CD14-positive monocyte (primary cell): Measurements from ENCODE around the gene SRCAP. TPM values are rescaled to one million over a fixed set of nuclear protein-coding genes. Genes with fewer than 3 reads are reported as not detected.

Experiments
- DNase-seq, 3 donors: peaks; one replicate each; pipeline ENCODE4 v3.0.0-alpha.2; 2011 to 2022
- H2AFZ ChIP-seq: 2 replicates; pipeline ENCODE4 v1.6.0; 2012; ENCODE audit warnings: mild to moderate bottlenecking, low read depth, low read length, inconsistent platforms; ENCODE audit not compliant: insufficient read depth, poor library complexity, severe bottlenecking
- H3K27ac ChIP-seq, 2 donors: 1 replicate in 1 of 2; 2 replicates in 1 of 2; pipeline ENCODE4 v1.5.1; 2012 to 2013; ENCODE audit warnings: low read length in 2 of 2, control low read depth in 1 of 2, inconsistent platforms in 1 of 2, low read depth in 1 of 2, mild to moderate bottlenecking in 1 of 2
- H3K27me3 ChIP-seq, 2 donors: one replicate each; pipeline versions ENCODE4 v1.6.0 to v1.6.1; 2011 to 2013; ENCODE audit warnings: low read length in 2 of 2; ENCODE audit not compliant: control insufficient read depth in 2 of 2, insufficient read depth in 2 of 2
- H3K36me3 ChIP-seq, 2 donors: replicated peaks in 1 of 2; 1 replicate in 1 of 2; 2 replicates in 1 of 2; pipeline versions ENCODE4 v1.5.1 to v1.6.1; 2012 to 2013; ENCODE audit warnings: low read length in 2 of 2, control low read depth in 1 of 2, inconsistent platforms in 1 of 2, mild to moderate bottlenecking in 1 of 2; ENCODE audit not compliant: insufficient read depth in 2 of 2, control insufficient read depth in 1 of 2
- H3K4me1 ChIP-seq, 2 donors: 1 replicate in 1 of 2; 2 replicates in 1 of 2; pipeline versions ENCODE4 v1.5.1 to v1.6.1; 2012 to 2013; ENCODE audit warnings: low read length in 2 of 2, control low read depth in 1 of 2, inconsistent platforms in 1 of 2, mild to moderate bottlenecking in 1 of 2, moderate library complexity in 1 of 2; ENCODE audit not compliant: insufficient read depth in 2 of 2, control insufficient read depth in 1 of 2
- H3K4me2 ChIP-seq: replicated peaks from 2 replicates; pipeline ENCODE3; 2012; ENCODE audit warnings: low read length, moderate library complexity, mild to moderate bottlenecking; ENCODE audit not compliant: poor library complexity, severe bottlenecking; ENCODE audit errors: extremely low read depth
- H3K4me3 ChIP-seq, 3 experiments: fragments of 200-600 bp in 1 of 3; sonication (generic) in 1 of 3; replicated peaks in 1 of 3; 1 replicate in 2 of 3; 2 replicates in 1 of 3; pipeline ENCODE4 v1.5.1; 2011 to 2013; ENCODE audit warnings: low read length in 3 of 3, mild to moderate bottlenecking in 3 of 3, control low read depth in 2 of 3, low read depth in 2 of 3, inconsistent platforms in 1 of 3, moderate library complexity in 1 of 3
- H3K79me2 ChIP-seq: 2 replicates; pipeline ENCODE4 v1.6.0; 2012; ENCODE audit warnings: mild to moderate bottlenecking, control low read depth, inconsistent platforms, low read length, moderate library complexity; ENCODE audit not compliant: insufficient read depth
- H3K9ac ChIP-seq: 2 replicates; pipeline ENCODE4 v1.6.0; 2017; ENCODE audit warnings: low read length, mild to moderate bottlenecking; ENCODE audit not compliant: insufficient read depth, poor library complexity, severe bottlenecking
- H3K9me3 ChIP-seq, 2 donors: replicated peaks in 1 of 2; 1 replicate in 1 of 2; 2 replicates in 1 of 2; pipeline versions ENCODE4 v1.5.1 to v1.6.1; 2012 to 2013; ENCODE audit warnings: low read length in 2 of 2, control low read depth in 1 of 2; ENCODE audit not compliant: control insufficient read depth in 1 of 2, insufficient read depth in 1 of 2
- H4K20me1 ChIP-seq: 2 replicates; pipeline ENCODE4 v1.6.0; 2012; ENCODE audit warnings: mild to moderate bottlenecking, low read length, control low read depth, moderate library complexity; ENCODE audit not compliant: insufficient read depth
- H3K27ac Mint-ChIP-seq, 7 donors: one replicate each; pipeline ENCODE4 v1.8.0; 2020; ENCODE audit warnings: mild to moderate bottlenecking in 7 of 7, mixed read lengths in 7 of 7, moderate library complexity in 6 of 7, inconsistent platforms in 2 of 7
- H3K27me3 Mint-ChIP-seq, 3 donors: one replicate each; pipeline ENCODE4 v1.8.0; 2021 to 2022; ENCODE audit warnings: low read depth in 3 of 3, mild to moderate bottlenecking in 3 of 3, mixed read lengths in 3 of 3, moderate library complexity in 3 of 3, inconsistent platforms in 1 of 3
- H3K36me3 Mint-ChIP-seq, 2 donors: one replicate each; pipeline ENCODE4 v1.8.0; 2020; ENCODE audit warnings: mixed read lengths in 2 of 2, inconsistent platforms in 1 of 2, mild to moderate bottlenecking in 1 of 2
- H3K4me1 Mint-ChIP-seq: one replicate; pipeline ENCODE4 v1.8.0; 2020; ENCODE audit warnings: mild to moderate bottlenecking, mixed read lengths
- H3K4me3 Mint-ChIP-seq, 2 donors: one replicate each; pipeline ENCODE4 v1.8.0; 2020; ENCODE audit warnings: mild to moderate bottlenecking in 2 of 2, mixed read lengths in 2 of 2, moderate library complexity in 1 of 2
- H3K9me3 Mint-ChIP-seq, 7 donors: one replicate each; pipeline ENCODE4 v1.8.0; 2020 to 2022; ENCODE audit warnings: mixed read lengths in 7 of 7, mild to moderate bottlenecking in 6 of 7, moderate library complexity in 6 of 7, inconsistent platforms in 2 of 7
- WGBS: methylation state at CpG from one replicate; pipeline ENCODE4 v1.1.5; 2013; ENCODE audit warnings: missing lambda C conversion rate; ENCODE audit not compliant: insufficient coverage; 5-methylcytosine and 5-hydroxymethylcytosine counted together
- intact Hi-C, 2 donors: fragments of 100-400 bp; cut with micrococcal nuclease; formaldehyde crosslinking; loops; one replicate each; pipeline versions ENCODE4 v1.15.0 to v1.15.1; 2023
- polyA plus RNA-seq, 3 donors: library from polyadenylated mRNA; depleted of rRNA in 1 of 3; unstranded in 2 of 3; stranded (reverse) in 1 of 3; fragments of 300-500 nt in 2 of 3; fragments of >200 nt in 1 of 3; fragmentation: Illumina TruSeq in 2 of 3; gene quantifications; 1 replicate in 2 of 3; 2 replicates in 1 of 3; pipeline ENCODE4 v1.2.3, GENCODE V29; 2012 to 2021
- small RNA-seq: library from RNA; depleted of rRNA; stranded (forward); fragments of <200 nt; gene quantifications from one replicate; pipeline ENCODE3, GENCODE V24; 2012; ENCODE audit warnings: low read depth; ENCODE audit not compliant: insufficient read length
- TF ChIP-seq, protein P1 (sequence below): fragments of 200-600 bp; IDR thresholded peaks from one replicate; pipeline ENCODE4 v1.8.0; 2022; ENCODE audit warnings: antibody characterized with exemption, mild to moderate bottlenecking

SRCAP gene
- polyA plus RNA-seq, 3 donors = 3.0 to 16.0 (median 6.3) TPM

DNA sequence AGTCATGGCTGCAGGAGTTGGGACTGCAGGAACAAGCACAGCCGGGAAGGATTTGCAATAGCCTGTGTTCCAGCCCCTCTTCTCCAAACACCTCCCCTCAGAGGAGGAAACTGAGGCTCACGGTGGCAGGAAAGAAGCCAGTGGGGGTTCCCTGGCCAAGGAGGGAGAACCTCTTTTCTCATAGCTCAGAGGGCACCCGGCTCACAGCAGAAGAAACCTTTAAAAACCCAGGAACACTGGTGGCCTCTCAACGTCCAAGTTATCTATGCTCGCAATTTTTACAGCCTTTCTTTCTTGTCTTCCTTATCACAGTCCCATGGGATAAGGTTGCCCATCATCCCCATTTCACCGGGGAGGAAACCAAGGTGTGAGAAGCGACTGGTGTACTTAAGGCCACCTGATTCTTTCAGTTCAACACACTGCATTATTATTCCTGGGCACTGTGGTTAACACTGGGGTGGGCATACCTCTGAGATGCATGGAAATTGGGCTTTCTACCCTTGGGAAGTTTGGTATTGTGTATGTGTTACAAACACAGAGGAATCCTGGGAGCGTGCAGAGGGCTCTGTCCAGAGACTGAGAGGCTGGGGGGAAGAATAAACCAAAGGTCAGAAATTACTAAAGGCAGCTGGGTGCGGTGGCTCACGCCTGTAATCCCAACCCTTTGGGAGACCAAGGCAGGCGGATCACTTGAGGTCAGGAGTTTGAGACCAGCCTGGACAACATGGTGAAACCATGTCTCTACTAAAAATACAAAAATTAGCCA lies 88.8 kb downstream of the SRCAP start:
- peak overlapping the region; percentile 91 to 92 for H3K4me3 Mint-ChIP-seq
- Histone ChIP-seq H3K9ac (peak overlapping the region; percentile 76), H3K27ac (peak overlapping the region in 1 of 2 donors; percentile 67), H3K79me2 (peaks cover 24% of the 10 kb centered on the region), H2AFZ (peak overlapping the region; percentile 98), H3K36me3 (peaks cover 10 to 14% of the 10 kb centered on the region in 2 donors), H3K4me1 (peaks cover 15 to 19% of the 10 kb centered on the region in 2 donors), H4K20me1 (no peaks in the 10 kb centered on the region), H3K4me3 (peak overlapping the region; percentile 94 to 99 (median 94)), H3K27me3 (no peaks in the 10 kb centered on the region), H3K4me2 (peak overlapping the region; percentile 99), H3K9me3 (no peaks in the 10 kb centered on the region)
- H3K36me3 Mint-ChIP-seq = peaks cover 11 to 18% of the 10 kb centered on the region in 2 donors
- TF ChIP-seq, protein P1, sequence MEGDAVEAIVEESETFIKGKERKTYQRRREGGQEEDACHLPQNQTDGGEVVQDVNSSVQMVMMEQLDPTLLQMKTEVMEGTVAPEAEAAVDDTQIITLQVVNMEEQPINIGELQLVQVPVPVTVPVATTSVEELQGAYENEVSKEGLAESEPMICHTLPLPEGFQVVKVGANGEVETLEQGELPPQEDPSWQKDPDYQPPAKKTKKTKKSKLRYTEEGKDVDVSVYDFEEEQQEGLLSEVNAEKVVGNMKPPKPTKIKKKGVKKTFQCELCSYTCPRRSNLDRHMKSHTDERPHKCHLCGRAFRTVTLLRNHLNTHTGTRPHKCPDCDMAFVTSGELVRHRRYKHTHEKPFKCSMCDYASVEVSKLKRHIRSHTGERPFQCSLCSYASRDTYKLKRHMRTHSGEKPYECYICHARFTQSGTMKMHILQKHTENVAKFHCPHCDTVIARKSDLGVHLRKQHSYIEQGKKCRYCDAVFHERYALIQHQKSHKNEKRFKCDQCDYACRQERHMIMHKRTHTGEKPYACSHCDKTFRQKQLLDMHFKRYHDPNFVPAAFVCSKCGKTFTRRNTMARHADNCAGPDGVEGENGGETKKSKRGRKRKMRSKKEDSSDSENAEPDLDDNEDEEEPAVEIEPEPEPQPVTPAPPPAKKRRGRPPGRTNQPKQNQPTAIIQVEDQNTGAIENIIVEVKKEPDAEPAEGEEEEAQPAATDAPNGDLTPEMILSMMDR = no peak
- peaks cover 0 to 8% (median 4%) of the 10 kb centered on the region in 3 donors for H3K27me3 Mint-ChIP-seq
- WGBS = 74% methylated on average over 7 of the region's 11 CpGs
- H3K4me1 Mint-ChIP-seq = peaks cover 28% of the 10 kb centered on the region
- H3K27ac Mint-ChIP-seq = peak overlapping the region in 1 of 7 donors; percentile 2
- H3K9me3 Mint-ChIP-seq = peaks cover 0 to 2% (median 0%) of the 10 kb centered on the region in 7 donors
- no peak for DNase-seq
- intact Hi-C loops = loop anchor here in 1 of 2 donors (2.0 kb wide), 1 partner anchor 19 kb away; no protein-coding TSS in a partner anchor

Small RNA genes within 50 kb of the gene (small RNA-seq; reads per million reads assigned to genes)
- gene RNU6-1043P = not detected
- gene RNU6-416P = not detected
- 111 reads per million, percentile 96 among the genes with 10 or more reads in this experiment for gene SNORA30

Other genes starting within 250 kb of the SRCAP start
- gene ITGAL, start 226.4 kb upstream of the SRCAP start, polyA plus RNA-seq = 100 to 1,000 TPM in 2 of 3 donors, 10 to 100 TPM in 1; 56.8 to 474 (median 109) TPM
- 10 to 100 TPM in 1 of 3 donors, 1 to 10 TPM in 2; 2.8 to 13.4 (median 3.0) TPM for gene ZNF768, start 172.6 kb upstream of the SRCAP start, polyA plus RNA-seq
- 1 to 10 TPM; 4.1 to 6.6 (median 4.4) TPM for gene ZNF747, start 164.3 kb upstream of the SRCAP start, polyA plus RNA-seq
- 1 to 10 TPM in 2 of 3 donors, under 1 TPM in 1; 0.94 to 4.6 (median 1.0) TPM for gene ZNF764, start 140.8 kb upstream of the SRCAP start, polyA plus RNA-seq
- gene ZNF688, start 127.5 kb upstream of the SRCAP start, polyA plus RNA-seq = 10 to 100 TPM; 10.3 to 24.1 (median 18.9) TPM
- 1 to 10 TPM in 2 of 3 donors, under 1 TPM in 1; 0.67 to 9.0 (median 1.1) TPM for gene ZNF785, start 113.5 kb upstream of the SRCAP start, polyA plus RNA-seq
- 10 to 100 TPM in 1 of 3 donors, 1 to 10 TPM in 2; 4.1 to 11.2 (median 8.0) TPM for gene ZNF689, start 88.8 kb upstream of the SRCAP start, polyA plus RNA-seq
- gene PRR14, start 48.2 kb upstream of the SRCAP start, polyA plus RNA-seq = 10 to 100 TPM in 2 of 3 donors, 1 to 10 TPM in 1; 6.1 to 32.6 (median 10.4) TPM
- gene FBRS, start 40.7 kb upstream of the SRCAP start, polyA plus RNA-seq = 10 to 100 TPM in 1 of 3 donors, 1 to 10 TPM in 2; 1.4 to 44.8 (median 2.1) TPM
- 100 to 1,000 TPM in 1 of 3 donors, 10 to 100 TPM in 2; 45.4 to 115 (median 54.2) TPM for gene PHKG2, start 49.3 kb downstream of the SRCAP start, polyA plus RNA-seq
- 10 to 100 TPM in 1 of 3 donors, 1 to 10 TPM in 2; 2.4 to 25.3 (median 3.5) TPM for gene CFAP119, start 62.9 kb downstream of the SRCAP start, polyA plus RNA-seq
- gene RNF40, start 63.2 kb downstream of the SRCAP start, polyA plus RNA-seq = 10 to 100 TPM; 14.8 to 53.5 (median 34.9) TPM
- 1 to 10 TPM in 1 of 3 donors, under 1 TPM in 2; 0.27 to 2.0 (median 0.73) TPM for gene ZNF629, start 88.0 kb downstream of the SRCAP start, polyA plus RNA-seq
- gene BCL7C, start 194.9 kb downstream of the SRCAP start, polyA plus RNA-seq = 10 to 100 TPM; 11.4 to 19.1 (median 17.4) TPM
- gene CTF1, start 197.4 kb downstream of the SRCAP start, polyA plus RNA-seq = under 1 TPM in 1 of 3 donors, not detected in 2; 0.93 TPM
- gene FBXL19, start 224.4 kb downstream of the SRCAP start, polyA plus RNA-seq = 1 to 10 TPM in 1 of 3 donors, under 1 TPM in 1, not detected in 1; 0.14 to 7.6 TPM
- 10 to 100 TPM; 34.3 to 80.3 (median 76.8) TPM for gene ORAI3, start 249.9 kb downstream of the SRCAP start, polyA plus RNA-seq